Osteocyte (in vitro differentiated cells): ENCODE results near the gene GLIPR1L2. TPM values are rescaled to one million over a fixed set of nuclear protein-coding genes. Genes with fewer than 3 reads are reported as not detected.

Experiments used
- DNase-seq: peaks from one replicate; pipeline ENCODE4 v3.0.0; 2021; ENCODE audit warnings: mixed read lengths; ENCODE audit not compliant: unreplicated experiment; ENCODE audit errors: extremely low spot score
- H3K27ac Mint-ChIP-seq: one replicate; pipeline ENCODE4 v1.8.0; 2021; ENCODE audit warnings: mild to moderate bottlenecking, mixed read lengths; ENCODE audit not compliant: unreplicated experiment
- H3K27me3 Mint-ChIP-seq: one replicate; pipeline ENCODE4 v1.8.0; 2021; ENCODE audit warnings: mixed read lengths; ENCODE audit not compliant: unreplicated experiment
- H3K36me3 Mint-ChIP-seq: one replicate; pipeline ENCODE4 v1.8.0; 2021; ENCODE audit warnings: mixed read lengths; ENCODE audit not compliant: unreplicated experiment
- H3K4me1 Mint-ChIP-seq: one replicate; pipeline ENCODE4 v1.8.0; 2021; ENCODE audit warnings: mixed read lengths; ENCODE audit not compliant: unreplicated experiment
- H3K4me3 Mint-ChIP-seq: one replicate; pipeline ENCODE4 v1.8.0; 2021; ENCODE audit warnings: mild to moderate bottlenecking, moderate library complexity, mixed read lengths; ENCODE audit not compliant: unreplicated experiment
- H3K9me3 Mint-ChIP-seq: one replicate; pipeline ENCODE4 v1.8.0; 2021; ENCODE audit warnings: mixed read lengths; ENCODE audit not compliant: unreplicated experiment
- CTCF ChIP-seq: fragments of 200-600 bp; sonication (generic); IDR thresholded peaks from 2 replicates; pipeline ENCODE4 v1.5.0; 2021; ENCODE audit warnings: antibody characterized with exemption, mild to moderate bottlenecking, moderate library complexity
- total RNA-seq: library from RNA; stranded (reverse); gene quantifications from 2 replicates; pipeline ENCODE4 v1.2.1, GENCODE V29; 2021

The GLIPR1L2 gene
- total RNA-seq, 1 donor from 2014 or later: 0.78 TPM

DNA sequence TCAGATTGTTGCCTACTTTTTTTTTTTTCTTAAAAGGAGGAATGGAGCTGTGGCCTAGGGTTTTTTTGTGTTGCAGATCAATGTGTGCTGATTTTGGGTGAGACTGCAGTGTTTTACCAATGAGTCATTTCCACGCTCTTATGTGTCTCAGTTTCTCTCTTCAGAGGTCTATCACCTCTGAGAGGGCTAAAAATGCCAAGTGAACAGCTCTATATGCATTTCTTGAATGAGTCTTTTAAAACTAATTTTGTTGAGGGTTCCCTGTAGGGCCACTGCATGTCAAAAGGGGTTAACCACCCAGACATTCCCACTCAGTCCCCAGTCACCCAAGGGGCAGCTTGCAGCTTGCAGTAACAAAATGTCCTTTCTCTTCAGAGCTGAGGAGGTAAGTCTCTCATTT is 24.3 kb upstream of the GLIPR1L2 start:
- Mint-ChIP-seq H3K4me3 (no peak overlapping the region), H3K36me3 (no peaks in the 10 kb centered on the region), H3K4me1 (peaks cover 10% of the 10 kb centered on the region), H3K27me3 (no peaks in the 10 kb centered on the region), H3K9me3 (no peaks in the 10 kb centered on the region), H3K27ac (peak overlapping the region; percentile 6)
- DNase-seq: no peak
- TF ChIP-seq CTCF: no peak

DNA sequence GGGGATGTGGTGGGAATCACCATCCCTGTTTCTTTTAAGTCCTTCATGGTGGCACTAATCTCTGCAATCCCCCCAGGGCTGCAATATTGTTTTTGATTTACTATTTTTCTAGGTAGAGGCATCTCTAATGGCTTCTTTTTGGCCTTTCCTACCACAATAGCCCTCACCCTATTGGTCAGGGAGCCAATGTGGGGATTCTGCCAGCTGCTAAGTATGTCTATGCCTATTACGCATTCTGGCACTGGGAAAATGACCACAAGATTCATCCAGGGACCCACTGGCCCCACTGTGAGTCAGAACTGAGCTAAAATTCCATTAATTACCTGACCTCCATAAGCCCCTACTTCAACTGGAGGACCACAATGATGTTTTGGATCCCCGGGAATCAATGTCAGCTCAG is 15.9 kb upstream of the GLIPR1L2 start:
- no peak overlapping the region for H3K27ac Mint-ChIP-seq
- H3K4me3 Mint-ChIP-seq: no peak overlapping the region
- no peak for DNase-seq
- H3K36me3 Mint-ChIP-seq: no peaks in the 10 kb centered on the region
- H3K9me3 Mint-ChIP-seq: no peaks in the 10 kb centered on the region
- no peak for TF ChIP-seq CTCF
- no peaks in the 10 kb centered on the region for H3K27me3 Mint-ChIP-seq
- H3K4me1 Mint-ChIP-seq: no peaks in the 10 kb centered on the region

DNA sequence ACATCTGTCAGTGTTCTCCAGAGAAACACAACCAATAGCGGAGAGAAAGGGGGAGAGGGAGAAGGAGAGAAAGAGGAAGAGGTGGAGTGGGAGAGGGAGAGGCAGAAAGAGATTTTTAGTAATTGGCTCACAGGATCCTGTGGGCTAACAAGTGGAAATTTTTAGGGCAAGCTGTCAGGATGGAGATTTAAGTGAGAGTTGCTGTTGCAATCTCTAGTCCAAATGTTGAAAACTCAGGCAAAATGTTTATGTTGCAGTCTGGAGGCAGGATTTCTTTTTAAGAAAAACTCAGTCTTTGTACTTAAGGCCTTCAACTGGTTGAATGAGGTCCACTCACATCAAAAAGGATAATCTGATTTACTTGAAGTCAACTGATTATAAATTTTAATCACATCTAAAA is 12.5 kb upstream of the GLIPR1L2 start:
- no peaks in the 10 kb centered on the region for H3K27me3 Mint-ChIP-seq
- no peaks in the 10 kb centered on the region for H3K36me3 Mint-ChIP-seq
- TF ChIP-seq CTCF: no peak
- no peaks in the 10 kb centered on the region for H3K4me1 Mint-ChIP-seq
- DNase-seq: no peak
- H3K27ac Mint-ChIP-seq: no peak overlapping the region
- H3K9me3 Mint-ChIP-seq: no peaks in the 10 kb centered on the region
- H3K4me3 Mint-ChIP-seq: no peak overlapping the region

DNA sequence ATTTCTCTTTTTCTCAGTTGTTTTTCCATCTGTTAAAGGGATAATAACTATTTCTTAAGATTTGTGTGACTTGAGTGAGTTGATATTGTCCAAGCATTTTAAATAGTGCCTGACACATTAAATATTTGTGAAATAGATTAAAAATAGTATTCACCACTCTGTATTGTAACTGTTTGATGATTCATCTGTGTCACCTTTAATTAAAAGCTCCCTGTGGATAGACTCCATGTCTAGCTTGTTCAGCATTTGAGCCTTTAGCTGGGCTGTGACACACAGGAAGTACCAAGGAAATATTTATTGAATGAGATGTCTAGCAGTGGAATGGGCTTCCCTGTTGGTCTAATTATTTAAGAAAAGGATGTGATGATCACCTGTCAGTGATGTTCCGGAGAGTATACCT is 1.8 kb upstream of the GLIPR1L2 start:
- peak overlapping the region; percentile 4 for H3K4me3 Mint-ChIP-seq

GRCh38 chr12:75389706-75390105 is 1.2 kb upstream of the GLIPR1L2 start:
- no peaks in the 10 kb centered on the region for H3K27me3 Mint-ChIP-seq
- DNase-seq: no peak

More for the DNA sequence above, 1.8 kb upstream of the GLIPR1L2 start:
- no peaks in the 10 kb centered on the region for H3K36me3 Mint-ChIP-seq
- H3K9me3 Mint-ChIP-seq: no peaks in the 10 kb centered on the region
- H3K27me3 Mint-ChIP-seq: no peaks in the 10 kb centered on the region
- no peak for TF ChIP-seq CTCF
- H3K4me1 Mint-ChIP-seq: peaks cover 36% of the 10 kb centered on the region
- peak overlapping the region; percentile 96 for H3K27ac Mint-ChIP-seq
- no peak for DNase-seq

More at GRCh38 chr12:75389706-75390105, 1.2 kb upstream of the GLIPR1L2 start:
- peaks cover 36% of the 10 kb centered on the region for H3K4me1 Mint-ChIP-seq
- peak overlapping the region; percentile 96 for H3K27ac Mint-ChIP-seq
- H3K4me3 Mint-ChIP-seq: peak overlapping the region; percentile 85
- no peaks in the 10 kb centered on the region for H3K9me3 Mint-ChIP-seq
- no peak for TF ChIP-seq CTCF
- no peaks in the 10 kb centered on the region for H3K36me3 Mint-ChIP-seq
